Suppressor macrophage treated with lipopolysaccharide for 1 hour (primary cell): ENCODE measurements around the gene C11orf86.
"Not testable (repeated sequence)": the region's sequence is repeated elsewhere in the genome, so short reads cannot be mapped to it uniquely, and the experiment has no call there.

Experiments
- DNase-seq, 3 donors: peaks; one replicate each; pipeline ENCODE4 v3.0.0-alpha.2; 2020 to 2022

Gene C11orf86

GRCh38 chr11:66967670-66968425 lies 7.3 kb upstream of the C11orf86 start:
- peak; percentile 43 to 63 (median 55) for DNase-seq

- no peak for DNase-seq
Observed at GRCh38 chr11:66969584-66970225, 5.4 kb upstream of the C11orf86 start.

- DNase-seq, result no peak
Observed at GRCh38 chr11:66970371-66970806, 4.7 kb upstream of the C11orf86 start.

GRCh38 chr11:66970807-66971442 lies 4.2 kb upstream of the C11orf86 start:
- DNase-seq, result peak; percentile 92 to 98 (median 98)

GRCh38 chr11:66971488-66971887 lies 3.6 kb upstream of the C11orf86 start:
- peak; percentile 37 to 51 (median 44) for DNase-seq

GRCh38 chr11:66973956-66974580 lies 1.0 kb upstream of the C11orf86 start:
- peak; percentile 63 to 83 (median 83) for DNase-seq

- no peak for DNase-seq
Observed at GRCh38 chr11:66975405-66976027, 412 bp downstream of the C11orf86 start.

- DNase-seq, result peak in 1 of 3 donors; percentile 32
Observed at GRCh38 chr11:66976028-66976467, 944 bp downstream of the C11orf86 start.

- DNase-seq, result no peak
Observed at GRCh38 chr11:66976925-66977324, 1.8 kb downstream of the C11orf86 start.

GRCh38 chr11:66978229-66978628 lies 3.1 kb downstream of the C11orf86 start:
- no peak for DNase-seq

- DNase-seq, result no peak
Observed at GRCh38 chr11:66978717-66979116, 3.6 kb downstream of the C11orf86 start.

GRCh38 chr11:66979336-66979980 lies 4.4 kb downstream of the C11orf86 start:
- DNase-seq, result no peak

GRCh38 chr11:66981976-66982578 lies 7.0 kb downstream of the C11orf86 start:
- peak; percentile 87 to 90 (median 90) for DNase-seq

GRCh38 chr11:66983275-66983924 lies 8.3 kb downstream of the C11orf86 start:
- no peak for DNase-seq

GRCh38 chr11:66985508-66986177 lies 10.5 kb downstream of the C11orf86 start:
- DNase-seq, result no peak

- DNase-seq, result no peak
Observed at GRCh38 chr11:66986178-66986545, 11.1 kb downstream of the C11orf86 start.

GRCh38 chr11:66987158-66987620 lies 12.1 kb downstream of the C11orf86 start:
- peak in 1 of 3 donors; percentile 30 for DNase-seq

GRCh38 chr11:66987924-66988637 lies 13.0 kb downstream of the C11orf86 start:
- DNase-seq, result no peak

- not testable (repeated sequence) for DNase-seq
Observed at GRCh38 chr11:66988741-66989140, 13.6 kb downstream of the C11orf86 start.

GRCh38 chr11:66989360-66989759 lies 14.3 kb downstream of the C11orf86 start:
- DNase-seq, result not testable (repeated sequence)
